H1 (cell line): ENCODE data around the gene C12orf75. TPM values are rescaled to one million over a fixed set of nuclear protein-coding genes. Genes with fewer than 3 reads are reported as not detected.

Source experiments
- CTCF ChIA-PET: fragments of 300-600 bp; sonication (Branson Sonifier 250); formaldehyde crosslinking; loops from one replicate; lab custom pipeline; 2021; ENCODE audit not compliant: partially characterized antibody; lab: Charles Lee
- POLR2A ChIA-PET: fragments of 300-600 bp; sonication (Branson Sonifier 250); formaldehyde crosslinking; loops from one replicate; lab custom pipeline; 2021; ENCODE audit warnings: inconsistent platforms; ENCODE audit not compliant: partially characterized antibody; lab: Charles Lee
- DNase-seq, 2 experiments: peaks; one replicate each; pipeline versions ENCODE4 v3.0.0 to v3.0.0-alpha.2; 2010 to 2022; ENCODE audit warnings: low spot score in 2 of 2, low read depth in 1 of 2, mixed read lengths in 1 of 2
- FAIRE-seq: peaks from 2 replicates; lab custom pipeline; 2011; peaks lifted over from hg19 to GRCh38; lab: Jason Lieb, UNC
- H2AFZ ChIP-seq: 2 replicates; pipeline ENCODE4 v1.8.1; 2012; ENCODE audit warnings: low read length, inconsistent platforms
- H2AK5ac ChIP-seq: 2 replicates; pipeline ENCODE4 v1.6.1; 2013; ENCODE audit warnings: low read depth, low read length
- H2BK120ac ChIP-seq: replicated peaks from 2 replicates; pipeline ENCODE3; 2013; ENCODE audit warnings: low read depth, low read length, inconsistent platforms
- H2BK12ac ChIP-seq: 2 replicates; pipeline ENCODE4 v1.6.1; 2013; ENCODE audit warnings: low read depth, low read length
- H2BK15ac ChIP-seq: 2 replicates; pipeline ENCODE4 v1.6.1; 2013; ENCODE audit warnings: low read length
- H2BK20ac ChIP-seq: 2 replicates; pipeline ENCODE4 v1.6.1; 2013; ENCODE audit warnings: low read length
- H2BK5ac ChIP-seq: 2 replicates; pipeline ENCODE4 v1.6.1; 2013; ENCODE audit warnings: low read depth, low read length
- H3K14ac ChIP-seq: 2 replicates; pipeline ENCODE4 v1.6.1; 2013; ENCODE audit warnings: inconsistent platforms; ENCODE audit not compliant: insufficient read length
- H3K18ac ChIP-seq: 2 replicates; pipeline ENCODE4 v1.6.1; 2013; ENCODE audit warnings: low read length; ENCODE audit errors: extremely low read depth
- H3K23ac ChIP-seq: 2 replicates; pipeline ENCODE4 v1.6.1; 2013; ENCODE audit warnings: inconsistent platforms; ENCODE audit not compliant: insufficient read length
- H3K23me2 ChIP-seq: 2 replicates; pipeline ENCODE4 v1.6.1; 2013; ENCODE audit warnings: low read depth, low read length
- H3K27ac ChIP-seq: 2 replicates; pipeline ENCODE4 v1.6.1; 2011; ENCODE audit warnings: low read depth, low read length, inconsistent platforms
- H3K27me3 ChIP-seq, 4 experiments: replicated peaks in 1 of 4; 1 replicate in 1 of 4; 2 replicates in 3 of 4; pipeline versions ENCODE4 v1.6.1 to v1.8.1; 2011 to 2013; ENCODE audit warnings: low read length in 3 of 4, mild to moderate bottlenecking in 3 of 4, inconsistent platforms in 2 of 4, mixed read lengths in 2 of 4, moderate library complexity in 1 of 4; ENCODE audit not compliant: control insufficient read depth in 3 of 4, insufficient read depth in 3 of 4; ENCODE audit errors: extremely low read depth in 1 of 4
- H3K36me3 ChIP-seq, 4 experiments: 2 replicates each; pipeline versions ENCODE4 v1.6.1 to v1.8.1; 2011 to 2013; ENCODE audit warnings: mild to moderate bottlenecking in 4 of 4, low read length in 3 of 4, moderate library complexity in 2 of 4, control low read depth in 1 of 4, inconsistent platforms in 1 of 4; ENCODE audit not compliant: insufficient read depth in 4 of 4, control insufficient read depth in 2 of 4
- H3K4ac ChIP-seq: replicated peaks from 2 replicates; pipeline ENCODE3; 2013; ENCODE audit warnings: low read length, low read depth, mixed read lengths, inconsistent platforms; ENCODE audit not compliant: insufficient read length
- H3K4me1 ChIP-seq, 4 experiments: replicated peaks in 1 of 4; 1 replicate in 1 of 4; 2 replicates in 3 of 4; pipeline versions ENCODE4 v1.6.1 to v1.8.1; 2011 to 2013; ENCODE audit warnings: low read length in 3 of 4, inconsistent platforms in 2 of 4, mixed read lengths in 1 of 4; ENCODE audit not compliant: insufficient read depth in 4 of 4, control insufficient read depth in 3 of 4
- H3K4me2 ChIP-seq, 2 experiments: 2 replicates each; pipeline versions ENCODE4 v1.6.1 to v1.8.1; 2011 to 2013; ENCODE audit warnings: low read depth in 2 of 2, low read length in 2 of 2, control low read depth in 1 of 2, inconsistent platforms in 1 of 2, mild to moderate bottlenecking in 1 of 2; ENCODE audit not compliant: insufficient read depth in 1 of 2
- H3K4me3 ChIP-seq, 4 experiments: fragments of 200-600, 300-600 bp in 1 of 4; sonication (generic), shearing (Covaris generic), sonication (Bioruptor Twin) in 1 of 4; 2 replicates each; pipeline versions ENCODE4 v1.5.1 to v1.8.1; 2011 to 2016; ENCODE audit warnings: low read length in 4 of 4, low read depth in 3 of 4, control low read depth in 2 of 4, inconsistent platforms in 2 of 4, mild to moderate bottlenecking in 2 of 4, mixed read lengths in 1 of 4, moderate library complexity in 1 of 4; ENCODE audit not compliant: insufficient read depth in 2 of 4; ENCODE audit errors: extremely low read depth in 1 of 4
- H3K56ac ChIP-seq: replicated peaks from 2 replicates; pipeline ENCODE3; 2013; ENCODE audit warnings: low read depth, mild to moderate bottlenecking, mixed read lengths, low read length, inconsistent platforms; ENCODE audit not compliant: insufficient read length
- H3K79me1 ChIP-seq: 2 replicates; pipeline ENCODE4 v1.6.1; 2013; ENCODE audit warnings: low read depth, low read length, control low read depth
- H3K79me2 ChIP-seq, 2 experiments: 2 replicates each; pipeline versions ENCODE4 v1.6.1 to v1.8.1; 2012 to 2013; ENCODE audit warnings: low read length in 2 of 2, mild to moderate bottlenecking in 2 of 2, inconsistent platforms in 1 of 2; ENCODE audit not compliant: insufficient read depth in 2 of 2, control insufficient read depth in 1 of 2
- H3K9ac ChIP-seq, 4 experiments: replicated peaks in 1 of 4; 1 replicate in 1 of 4; 2 replicates in 3 of 4; pipeline versions ENCODE4 v1.6.1 to v1.8.1; 2011 to 2013; ENCODE audit warnings: low read depth in 3 of 4, low read length in 3 of 4, control low read depth in 2 of 4, mild to moderate bottlenecking in 2 of 4, moderate library complexity in 2 of 4, inconsistent platforms in 1 of 4; ENCODE audit errors: extremely low read depth in 1 of 4
- H3K9me3 ChIP-seq, 2 experiments: 2 replicates each; pipeline versions ENCODE4 v1.6.1 to v1.8.1; 2012 to 2013; ENCODE audit warnings: mild to moderate bottlenecking in 2 of 2, moderate library complexity in 2 of 2, control low read depth in 1 of 2, inconsistent platforms in 1 of 2, low read depth in 1 of 2, low read length in 1 of 2, mixed read lengths in 1 of 2; ENCODE audit not compliant: insufficient read depth in 2 of 2
- H4K20me1 ChIP-seq, 2 experiments: replicated peaks in 1 of 2; 2 replicates each; pipeline versions ENCODE3 to v1.8.1; 2011 to 2013; ENCODE audit warnings: inconsistent platforms in 2 of 2, low read length in 2 of 2, mild to moderate bottlenecking in 1 of 2; ENCODE audit not compliant: insufficient read depth in 2 of 2, control insufficient read depth in 1 of 2
- H4K5ac ChIP-seq: 2 replicates; pipeline ENCODE4 v1.6.1; 2013; ENCODE audit warnings: low read length, low read depth, mixed read lengths, inconsistent platforms; ENCODE audit not compliant: insufficient read length
- H4K8ac ChIP-seq: 2 replicates; pipeline ENCODE4 v1.8.0; 2013; ENCODE audit warnings: mild to moderate bottlenecking, moderate library complexity, low read length, inconsistent platforms; ENCODE audit not compliant: insufficient read depth; ENCODE audit errors: extremely low read depth
- H4K91ac ChIP-seq: replicated peaks from 2 replicates; pipeline ENCODE3; 2013; ENCODE audit warnings: low read length, mixed read lengths, inconsistent platforms; ENCODE audit not compliant: insufficient read length
- BACH1 ChIP-seq: IDR thresholded peaks from 2 replicates; pipeline ENCODE4 v1.6.1; 2012; ENCODE audit warnings: low read length, improper control_type of control experiment
- E2F6 ChIP-seq: IDR thresholded peaks from 2 replicates; pipeline ENCODE4 v1.6.1; 2012; ENCODE audit warnings: inconsistent platforms
- EP300 ChIP-seq, 2 experiments: IDR thresholded peaks; 1 replicate in 1 of 2; 2 replicates in 1 of 2; pipeline ENCODE4 v1.6.1; 2011 to 2012; ENCODE audit warnings: low read depth in 2 of 2, low read length in 2 of 2, mild to moderate bottlenecking in 2 of 2, borderline replicate concordance in 1 of 2, inconsistent platforms in 1 of 2, moderate library complexity in 1 of 2
- GABPA ChIP-seq: IDR thresholded peaks from 2 replicates; pipeline ENCODE4 v1.6.1; 2011; ENCODE audit warnings: mild to moderate bottlenecking, low read length, moderate library complexity, borderline replicate concordance; ENCODE audit not compliant: insufficient read depth
- HDAC2 ChIP-seq, 2 experiments: fragments of 300-600 bp in 1 of 2; sonication (generic) in 1 of 2; IDR thresholded peaks; 2 replicates each; pipeline ENCODE4 v1.6.1; 2011 to 2012; ENCODE audit warnings: low read depth in 2 of 2, low read length in 2 of 2, mild to moderate bottlenecking in 2 of 2, moderate library complexity in 2 of 2, borderline replicate concordance in 1 of 2, inconsistent platforms in 1 of 2
- MAX ChIP-seq: IDR thresholded peaks from 2 replicates; pipeline ENCODE4 v1.6.1; 2012; ENCODE audit warnings: inconsistent platforms
- POLR2A ChIP-seq, 2 experiments: IDR thresholded peaks; 1 replicate in 1 of 2; 2 replicates in 1 of 2; pipeline ENCODE4 v1.6.1; 2011; ENCODE audit warnings: low read depth in 2 of 2, low read length in 2 of 2, mild to moderate bottlenecking in 2 of 2; ENCODE audit errors: control extremely low read depth in 1 of 2
- RAD21 ChIP-seq, 2 experiments: IDR thresholded peaks in 1 of 2; conservative IDR thresholded peaks in 1 of 2; 2 replicates each; pipeline ENCODE4 v1.6.1; 2011; ENCODE audit warnings: low read depth in 2 of 2, low read length in 2 of 2, improper control_type of control experiment in 1 of 2, inconsistent platforms in 1 of 2, mild to moderate bottlenecking in 1 of 2, moderate library complexity in 1 of 2
- SRF ChIP-seq: IDR thresholded peaks from 2 replicates; pipeline ENCODE4 v1.6.1; 2011; ENCODE audit warnings: mild to moderate bottlenecking, low read depth, low read length, moderate library complexity
- USF2 ChIP-seq: IDR thresholded peaks from 2 replicates; pipeline ENCODE4 v1.6.1; 2011; ENCODE audit warnings: low read length, improper control_type of control experiment
- ZNF274 ChIP-seq: IDR thresholded peaks from 2 replicates; pipeline ENCODE4 v1.7.0; 2012; ENCODE audit warnings: low read length, borderline replicate concordance; ENCODE audit errors: extremely low read depth
- WGBS, 2 experiments: shearing (Covaris generic) in 1 of 2; methylation state at CpG; one replicate each; pipeline versions ENCODE4 v1.1.6 to v1.1.7; 2013 to 2015; ENCODE audit warnings: low lambda C conversion rate in 2 of 2, mixed read lengths in 2 of 2, inconsistent platforms in 1 of 2, low coverage in 1 of 2, missing lambda C conversion rate in 1 of 2; ENCODE audit not compliant: insufficient replicate concordance in 2 of 2, insufficient coverage in 1 of 2, insufficient read length in 1 of 2; ENCODE audit errors: extremely low coverage in 1 of 2, missing lambda C conversion rate in 1 of 2; 5-methylcytosine and 5-hydroxymethylcytosine counted together
- polyA plus RNA-seq, 7 experiments: library from polyadenylated mRNA; depleted of rRNA in 3 of 7; stranded (reverse) in 5 of 7; unstranded in 2 of 7; fragments of >200 nt in 5 of 7; fragments of 200-250 nt in 2 of 7; gene quantifications; 1 replicate in 5 of 7; 2 replicates in 1 of 7; 4 replicates in 1 of 7; pipeline versions ENCODE4 v1.2.1 to v1.2.3, GENCODE V29; 2011 to 2013; ENCODE audit warnings: missing spikeins in 2 of 7, mixed read lengths in 2 of 7
- total RNA-seq: library from RNA; stranded (reverse); fragmentation: NEBNext Ultra II Directional; extraction: Animal tissue kit (Norgen Biotek cat#: 25700); gene quantifications from 2 replicates; pipeline ENCODE4 v1.2.1, GENCODE V29; 2021

Gene C12orf75
- total and polyA plus RNA-seq, 2 of the 8 experiments (the other 6 are each of a cell fraction or from before 2014, with no cell fraction given), result 26.4 to 41.2 TPM

GRCh38 chr12:105386431-105386830 lies 55.9 kb downstream of the C12orf75 start:
- H3K18ac ChIP-seq, result no peak overlapping the region
- H3K9me3 ChIP-seq, result no peaks in the 10 kb centered on the region
- H3K27me3 ChIP-seq, result no peaks in the 10 kb centered on the region
- H2BK20ac ChIP-seq, result no peak overlapping the region
- no peak overlapping the region for H2AFZ ChIP-seq
- ChIA-PET CTCF (no interaction called here), POLR2A (no interaction called here)
- H3K9ac ChIP-seq, result no peak overlapping the region
- no peak overlapping the region for H2BK5ac ChIP-seq
- H2BK15ac ChIP-seq, result no peak overlapping the region
- no peaks in the 10 kb centered on the region for H3K36me3 ChIP-seq
- no peak overlapping the region for H3K4me3 ChIP-seq
- no peak overlapping the region for H3K14ac ChIP-seq
- DNase-seq (no peak), FAIRE-seq (no peak)
- peaks cover 0 to 5% (median 1%) of the 10 kb centered on the region in 4 experiments; a peak in 1 of 7 replicates for H3K4me1 ChIP-seq
- H4K91ac ChIP-seq, result no peak overlapping the region
- H3K56ac ChIP-seq, result no peak overlapping the region
- H3K27ac ChIP-seq, result no peak overlapping the region
- WGBS, 2 experiments, result 77% methylated on average over 3 of the region's 3 CpGs; no CpG with 5 or more reads in 1 of the 2 experiments
- H3K4me2 ChIP-seq, result no peak overlapping the region
- no peak overlapping the region for H2BK120ac ChIP-seq
- no peaks in the 10 kb centered on the region; the same call in 1 of the 2 replicates for H3K23me2 ChIP-seq
- H4K20me1 ChIP-seq, result no peaks in the 10 kb centered on the region
- H3K4ac ChIP-seq, result no peak overlapping the region
- H3K79me2 ChIP-seq, result no peaks in the 10 kb centered on the region
- no peak overlapping the region for H2AK5ac ChIP-seq
- H4K8ac ChIP-seq, result no peak overlapping the region
- no peak overlapping the region for H4K5ac ChIP-seq
- H2BK12ac ChIP-seq, result no peak overlapping the region
- H3K79me1 ChIP-seq, result no peaks in the 10 kb centered on the region
- no peak overlapping the region for H3K23ac ChIP-seq
- TF ChIP-seq POLR2A (IDR thresholded peaks at IDR 0.05; ENCODE audit: control extremely low read depth in 1 of 2, low read depth in 2 of 2, low read length in 2 of 2) (no peak), ZNF274 (no peak), USF2 (no peak), MAX (no peak), GABPA (no peak), SRF (no peak), BACH1 (no peak), RAD21 (IDR thresholded peaks at IDR 0.05 in 1 of 2, conservative IDR thresholded peaks at IDR 0.05 in 1 of 2; ENCODE audit: low read depth in 2 of 2, low read length in 2 of 2) (no peak), E2F6 (no peak), EP300 (IDR thresholded peaks at IDR 0.05; ENCODE audit: borderline replicate concordance in 1 of 2, low read depth in 2 of 2, low read length in 2 of 2) (no peak), HDAC2 (IDR thresholded peaks at IDR 0.05; ENCODE audit: borderline replicate concordance in 1 of 2, low read depth in 2 of 2, low read length in 2 of 2) (no peak)
